Liver (tissue), 3 donors: ENCODE results near the gene RBM20.

Experiments
- FOXA1 ChIP-seq: IDR thresholded peaks from 2 replicates; pipeline ENCODE4 v1.6.1; 2016; ENCODE audit warnings: antibody characterized with exemption
- GABPA ChIP-seq, 2 donors: IDR thresholded peaks in 1 of 2; conservative IDR thresholded peaks in 1 of 2; 2 replicates each; pipeline ENCODE4 v1.6.1; 2016; ENCODE audit warnings: antibody characterized with exemption in 2 of 2, mild to moderate bottlenecking in 1 of 2, moderate library complexity in 1 of 2
- HNF4G ChIP-seq: IDR thresholded peaks from 2 replicates; pipeline ENCODE4 v1.6.1; 2016; ENCODE audit warnings: antibody characterized with exemption
- JUND ChIP-seq, 2 donors: IDR thresholded peaks; 2 replicates each; pipeline ENCODE4 v1.6.1; 2016; ENCODE audit warnings: antibody characterized with exemption in 2 of 2
- RAD21 ChIP-seq, 2 donors: IDR thresholded peaks; 2 replicates each; pipeline ENCODE4 v1.6.1; 2016; ENCODE audit warnings: antibody characterized with exemption in 2 of 2, mild to moderate bottlenecking in 2 of 2
- REST ChIP-seq: IDR thresholded peaks from 2 replicates; pipeline ENCODE4 v1.6.1; 2016; ENCODE audit warnings: antibody characterized with exemption, mild to moderate bottlenecking
- RXRA ChIP-seq, 2 donors: IDR thresholded peaks; 2 replicates each; pipeline ENCODE4 v1.6.1; 2017 to 2018; ENCODE audit warnings: antibody characterized with exemption in 2 of 2, mild to moderate bottlenecking in 1 of 2
- SP1 ChIP-seq: IDR thresholded peaks from 2 replicates; pipeline ENCODE4 v1.6.1; 2018; ENCODE audit warnings: antibody characterized with exemption, mild to moderate bottlenecking
- TAF1 ChIP-seq: conservative IDR thresholded peaks from 2 replicates; pipeline ENCODE4 v1.6.1; 2016; ENCODE audit warnings: antibody characterized with exemption, mild to moderate bottlenecking
- YY1 ChIP-seq: IDR thresholded peaks from 2 replicates; pipeline ENCODE4 v1.6.1; 2016; ENCODE audit warnings: antibody characterized with exemption, mild to moderate bottlenecking
- ZBTB33 ChIP-seq: IDR thresholded peaks from 2 replicates; pipeline ENCODE4 v1.6.1; 2016; ENCODE audit warnings: antibody characterized with exemption
- TF ChIP-seq, protein P1 (sequence below): fragments of 150-350 bp; IDR thresholded peaks from 2 replicates; pipeline ENCODE4 v1.5.1; 2017; ENCODE audit warnings: improper control_type of control experiment, low read depth, low read length; ENCODE audit not compliant: missing input control
- TF ChIP-seq, protein P2 (sequence below): IDR thresholded peaks from 2 replicates; pipeline ENCODE4 v1.6.1; 2016; ENCODE audit warnings: antibody characterized with exemption
- TF ChIP-seq, protein P3 (sequence below): IDR thresholded peaks from 2 replicates; pipeline ENCODE4 v1.6.1; 2016; ENCODE audit warnings: antibody characterized with exemption
- donor health status: healthy.
- donor health status: healthy.

GRCh38 chr10:110836706-110837105 is 192.6 kb downstream of the RBM20 start:
- TF ChIP-seq RAD21 (IDR thresholded peaks at IDR 0.05) (no peak), TAF1 (no peak), FOXA1 (no peak), SP1 (no peak), JUND (IDR thresholded peaks at IDR 0.05) (no peak), HNF4G (no peak), REST (no peak), YY1 (no peak), ZBTB33 (no peak), GABPA (IDR thresholded peaks at IDR 0.05 in 1 of 2, conservative IDR thresholded peaks at IDR 0.05 in 1 of 2) (no peak), RXRA (IDR thresholded peaks at IDR 0.05) (no peak)
- TF ChIP-seq, protein P1, sequence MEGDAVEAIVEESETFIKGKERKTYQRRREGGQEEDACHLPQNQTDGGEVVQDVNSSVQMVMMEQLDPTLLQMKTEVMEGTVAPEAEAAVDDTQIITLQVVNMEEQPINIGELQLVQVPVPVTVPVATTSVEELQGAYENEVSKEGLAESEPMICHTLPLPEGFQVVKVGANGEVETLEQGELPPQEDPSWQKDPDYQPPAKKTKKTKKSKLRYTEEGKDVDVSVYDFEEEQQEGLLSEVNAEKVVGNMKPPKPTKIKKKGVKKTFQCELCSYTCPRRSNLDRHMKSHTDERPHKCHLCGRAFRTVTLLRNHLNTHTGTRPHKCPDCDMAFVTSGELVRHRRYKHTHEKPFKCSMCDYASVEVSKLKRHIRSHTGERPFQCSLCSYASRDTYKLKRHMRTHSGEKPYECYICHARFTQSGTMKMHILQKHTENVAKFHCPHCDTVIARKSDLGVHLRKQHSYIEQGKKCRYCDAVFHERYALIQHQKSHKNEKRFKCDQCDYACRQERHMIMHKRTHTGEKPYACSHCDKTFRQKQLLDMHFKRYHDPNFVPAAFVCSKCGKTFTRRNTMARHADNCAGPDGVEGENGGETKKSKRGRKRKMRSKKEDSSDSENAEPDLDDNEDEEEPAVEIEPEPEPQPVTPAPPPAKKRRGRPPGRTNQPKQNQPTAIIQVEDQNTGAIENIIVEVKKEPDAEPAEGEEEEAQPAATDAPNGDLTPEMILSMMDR: no peak
- TF ChIP-seq, protein P2, sequence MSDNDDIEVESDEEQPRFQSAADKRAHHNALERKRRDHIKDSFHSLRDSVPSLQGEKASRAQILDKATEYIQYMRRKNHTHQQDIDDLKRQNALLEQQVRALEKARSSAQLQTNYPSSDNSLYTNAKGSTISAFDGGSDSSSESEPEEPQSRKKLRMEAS: no peak
- TF ChIP-seq, protein P3, sequence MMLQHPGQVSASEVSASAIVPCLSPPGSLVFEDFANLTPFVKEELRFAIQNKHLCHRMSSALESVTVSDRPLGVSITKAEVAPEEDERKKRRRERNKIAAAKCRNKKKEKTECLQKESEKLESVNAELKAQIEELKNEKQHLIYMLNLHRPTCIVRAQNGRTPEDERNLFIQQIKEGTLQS: no peak
